ENCODE results near the gene CFAP251.

GRCh38 chr12:121966959-121967358, 48.6 kb downstream of the CFAP251 start:
- TF ChIP-seq, protein P1, sequence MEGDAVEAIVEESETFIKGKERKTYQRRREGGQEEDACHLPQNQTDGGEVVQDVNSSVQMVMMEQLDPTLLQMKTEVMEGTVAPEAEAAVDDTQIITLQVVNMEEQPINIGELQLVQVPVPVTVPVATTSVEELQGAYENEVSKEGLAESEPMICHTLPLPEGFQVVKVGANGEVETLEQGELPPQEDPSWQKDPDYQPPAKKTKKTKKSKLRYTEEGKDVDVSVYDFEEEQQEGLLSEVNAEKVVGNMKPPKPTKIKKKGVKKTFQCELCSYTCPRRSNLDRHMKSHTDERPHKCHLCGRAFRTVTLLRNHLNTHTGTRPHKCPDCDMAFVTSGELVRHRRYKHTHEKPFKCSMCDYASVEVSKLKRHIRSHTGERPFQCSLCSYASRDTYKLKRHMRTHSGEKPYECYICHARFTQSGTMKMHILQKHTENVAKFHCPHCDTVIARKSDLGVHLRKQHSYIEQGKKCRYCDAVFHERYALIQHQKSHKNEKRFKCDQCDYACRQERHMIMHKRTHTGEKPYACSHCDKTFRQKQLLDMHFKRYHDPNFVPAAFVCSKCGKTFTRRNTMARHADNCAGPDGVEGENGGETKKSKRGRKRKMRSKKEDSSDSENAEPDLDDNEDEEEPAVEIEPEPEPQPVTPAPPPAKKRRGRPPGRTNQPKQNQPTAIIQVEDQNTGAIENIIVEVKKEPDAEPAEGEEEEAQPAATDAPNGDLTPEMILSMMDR (IDR thresholded peaks at IDR 0.05; ENCODE audit: poor library complexity) = no peak
- TF ChIP-seq EZH2 (IDR thresholded peaks at IDR 0.05; ENCODE audit: borderline replicate concordance) (no peak), EZH2phosphoT487 (IDR thresholded peaks at IDR 0.05; ENCODE audit: low read depth, severe bottlenecking, unreplicated experiment) (no peak)
